ENCODE results near the gene COL8A1.

- TF ChIP-seq CTCF (IDR thresholded peaks at IDR 0.05) (no peak), POLR2A (IDR thresholded peaks at IDR 0.05) (no peak)
Observed at GRCh38 chr3:99674086-99674789, 35.8 kb downstream of the COL8A1 start.
